K562 (cell line): ENCODE data around the gene NPM3. TPM values are rescaled to one million over a fixed set of nuclear protein-coding genes. Genes with fewer than 3 reads are reported as not detected.

ENCODE experiments used
- ATAC-seq: fragments of 200-7000 bp; cut with Tn5 transposase; 3 replicates; pipeline ENCODE4 v1.9.1; 2020; ENCODE audit warnings: moderate library complexity
- BruUV-seq: library from RNA; stranded (reverse); fragments of 400-500 nt; replicated peaks from 2 replicates; lab custom pipeline; 2021; lab: Mats Ljungman, UMichigan
- CTCF ChIA-PET: fragments of 300-600 bp; formaldehyde crosslinking; extraction: SDS; loops from one replicate; lab custom pipeline; 2021; ENCODE audit warnings: low intra/inter-chr PET ratio; lab: Yijun Ruan, JAX
- POLR2A ChIA-PET: fragments of 300-600, 350-650 bp; sonication (Branson Sonifier 250); formaldehyde crosslinking; extraction: SDS; loops from one replicate; lab custom pipeline; 2021; ENCODE audit warnings: antibody characterized with exemption, inconsistent platforms; lab: Yijun Ruan, JAX
- DNase-seq, 4 experiments: peaks; one replicate each; pipeline versions ENCODE4 v3.0.0 to v3.0.0-alpha.2; 2011 to 2018; ENCODE audit warnings: low spot score in 3 of 4, mixed read lengths in 3 of 4; ENCODE audit errors: extremely low read depth in 1 of 4
- FAIRE-seq: peaks from 2 replicates; lab custom pipeline; 2011; peaks lifted over from hg19 to GRCh38; lab: Jason Lieb, UNC
- H2AFZ ChIP-seq: 2 replicates; pipeline ENCODE4 v1.6.0; 2011; ENCODE audit warnings: low read depth, low read length, control low read depth, inconsistent platforms
- H3K27ac ChIP-seq: fragments of 200-600 bp; 3 replicates; pipeline ENCODE4 v1.8.0; 2011; ENCODE audit warnings: low read depth, mild to moderate bottlenecking, control low read depth, inconsistent platforms, low read length, moderate library complexity, mixed read lengths; ENCODE audit errors: extremely low read depth
- H3K27me3 ChIP-seq, 2 experiments: fragments of 300-600 bp in 1 of 2; 2 replicates in 1 of 2; 3 replicates in 1 of 2; pipeline versions ENCODE4 v1.6.0 to v1.8.0; 2011; ENCODE audit warnings: inconsistent platforms in 2 of 2, low read length in 2 of 2, mild to moderate bottlenecking in 1 of 2, mixed read lengths in 1 of 2, moderate library complexity in 1 of 2; ENCODE audit not compliant: control insufficient read depth in 2 of 2, insufficient read depth in 2 of 2
- H3K36me3 ChIP-seq: fragments of 300-600 bp; 3 replicates; pipeline ENCODE4 v1.8.0; 2011; ENCODE audit warnings: mild to moderate bottlenecking, low read length, inconsistent platforms; ENCODE audit not compliant: control insufficient read depth, insufficient read depth
- H3K4me1 ChIP-seq, 2 experiments: fragments of 200-600 bp in 1 of 2; replicated peaks in 1 of 2; 2 replicates in 1 of 2; 3 replicates in 1 of 2; pipeline versions ENCODE4 v1.5.1 to v1.8.0; 2011; ENCODE audit warnings: inconsistent platforms in 2 of 2, low read length in 2 of 2, mild to moderate bottlenecking in 1 of 2, mixed read lengths in 1 of 2, moderate library complexity in 1 of 2; ENCODE audit not compliant: control insufficient read depth in 2 of 2, insufficient read depth in 2 of 2
- H3K4me2 ChIP-seq: 2 replicates; pipeline ENCODE4 v1.6.1; 2011; ENCODE audit warnings: low read length, control low read depth, inconsistent platforms, mixed read lengths; ENCODE audit not compliant: insufficient read depth
- H3K4me3 ChIP-seq: fragments of 200-600 bp; sonication (generic), shearing (Covaris generic); 2 replicates; pipeline ENCODE4 v1.5.1; 2016; ENCODE audit warnings: control low read depth, inconsistent platforms
- H3K79me2 ChIP-seq: fragments of 200-600 bp; 3 replicates; pipeline ENCODE4 v1.8.0; 2011; ENCODE audit warnings: low read length, inconsistent platforms; ENCODE audit not compliant: control insufficient read depth, insufficient read depth
- H3K9ac ChIP-seq, 2 experiments: 2 replicates each; pipeline versions ENCODE4 v1.6.0 to v1.6.1; 2011; ENCODE audit warnings: low read depth in 2 of 2, low read length in 2 of 2, control low read depth in 1 of 2, inconsistent platforms in 1 of 2, mild to moderate bottlenecking in 1 of 2, mixed read lengths in 1 of 2; ENCODE audit not compliant: insufficient read depth in 1 of 2
- H3K9me1 ChIP-seq: one replicate; pipeline ENCODE4 v1.6.0; 2011; ENCODE audit warnings: inconsistent platforms, mild to moderate bottlenecking, low read length, moderate library complexity; ENCODE audit not compliant: control insufficient read depth, insufficient read depth
- H3K9me3 ChIP-seq: replicated peaks from 2 replicates; pipeline ENCODE4 v1.5.1; 2011; ENCODE audit warnings: low read depth, low read length, inconsistent platforms; ENCODE audit not compliant: control insufficient read depth, insufficient read depth
- H4K20me1 ChIP-seq: replicated peaks from 2 replicates; pipeline ENCODE4 v1.6.1; 2011; ENCODE audit warnings: low read length, inconsistent platforms, mixed read lengths; ENCODE audit not compliant: control insufficient read depth, insufficient read depth
- BCOR ChIP-seq: fragments of 450-650 bp; IDR thresholded peaks from 2 replicates; pipeline ENCODE4 v1.6.1; 2016
- E2F3 ChIP-seq: fragments of 250-450 bp; sonication (Bioruptor Pico); IDR thresholded peaks from 2 replicates; pipeline ENCODE4 v1.4.0; 2020; ENCODE audit warnings: mild to moderate bottlenecking
- EP400 ChIP-seq: fragments of 450-650 bp; IDR thresholded peaks from 2 replicates; pipeline ENCODE4 v1.6.1; 2017; ENCODE audit warnings: antibody characterized with exemption, mild to moderate bottlenecking, moderate library complexity
- FOXM1 ChIP-seq, 2 experiments: fragments of 450-650 bp in 1 of 2; sonication (generic) in 1 of 2; formaldehyde crosslinking in 1 of 2; IDR thresholded peaks; 2 replicates each; pipeline versions ENCODE4 v1.6.1 to v1.9.0; 2017 to 2022; ENCODE audit warnings: low read depth in 2 of 2, mild to moderate bottlenecking in 2 of 2, missing genetic modification reagents in 1 of 2, moderate library complexity in 1 of 2
- HBP1 ChIP-seq: fragments of 450-650 bp; formaldehyde crosslinking; IDR thresholded peaks from 2 replicates; pipeline ENCODE4 v1.4.0; 2022; ENCODE audit warnings: missing genetic modification characterization
- KLF16 ChIP-seq: IDR thresholded peaks from 2 replicates; pipeline ENCODE4 v1.6.1; 2016; ENCODE audit warnings: antibody characterized with exemption
- NFIC ChIP-seq: fragments of 450-650 bp; IDR thresholded peaks from 2 replicates; pipeline ENCODE4 v1.6.1; 2017; ENCODE audit warnings: mild to moderate bottlenecking, inconsistent platforms
- SAP30 ChIP-seq: fragments of 200-600 bp; sonication (generic); IDR thresholded peaks from 2 replicates; pipeline ENCODE4 v1.6.1; 2012; ENCODE audit warnings: borderline replicate concordance, low read depth, mild to moderate bottlenecking, moderate library complexity, low read length, control low read depth, inconsistent platforms; ENCODE audit not compliant: insufficient read depth, poor library complexity, severe bottlenecking
- TBL1XR1 ChIP-seq, 2 experiments: IDR thresholded peaks; 2 replicates each; pipeline ENCODE4 v1.6.1; 2012; ENCODE audit warnings: improper control_type of control experiment in 2 of 2, low read length in 2 of 2, mild to moderate bottlenecking in 1 of 2
- TFAP4 ChIP-seq: sonication (generic); formaldehyde crosslinking; IDR thresholded peaks from 2 replicates; pipeline ENCODE4 v1.8.0; 2022; ENCODE audit warnings: missing genetic modification reagents, mild to moderate bottlenecking, moderate library complexity, borderline replicate concordance
- THAP12 ChIP-seq: fragments of 250-450 bp; sonication (Bioruptor Pico); IDR thresholded peaks from 2 replicates; pipeline ENCODE4 v1.9.0; 2021; ENCODE audit warnings: mild to moderate bottlenecking, inconsistent platforms
- ZFP1 ChIP-seq: fragments of 450-650 bp; formaldehyde crosslinking; IDR thresholded peaks from 2 replicates; pipeline ENCODE4 v1.4.0; 2020; ENCODE audit warnings: mild to moderate bottlenecking, mixed read lengths
- ZNF146 ChIP-seq: IDR thresholded peaks from one replicate; pipeline ENCODE4 v1.6.1; 2018; ENCODE audit warnings: missing compliant biosample characterization; ENCODE audit not compliant: unreplicated experiment
- ZNF239 ChIP-seq: fragments of 250-450 bp; sonication (Bioruptor Pico); IDR thresholded peaks from 2 replicates; pipeline ENCODE4 v1.4.0; 2020; ENCODE audit warnings: mild to moderate bottlenecking
- ZNF583 ChIP-seq: fragments of 250-450 bp; sonication (Bioruptor Pico); IDR thresholded peaks from 2 replicates; pipeline ENCODE4 v1.4.0; 2020
- ZNF584 ChIP-seq: fragments of 200-800 bp; sonication (Bioruptor generic); IDR thresholded peaks from 2 replicates; pipeline ENCODE4 v1.6.1; 2016; ENCODE audit warnings: low read depth, mild to moderate bottlenecking, missing genetic modification characterization, missing compliant biosample characterization
- WGBS: fragments of 100-300 bp; shearing (Covaris generic); methylation state at CpG from one replicate; pipeline ENCODE4 v1.1.6; 2016; ENCODE audit warnings: low coverage, mixed read lengths; ENCODE audit not compliant: insufficient coverage; ENCODE audit errors: missing lambda C conversion rate; 5-methylcytosine and 5-hydroxymethylcytosine counted together
- in situ Hi-C: fragments of 300-500 bp; cut with MboI; formaldehyde crosslinking; loops from 4 replicates; pipeline ENCODE4 v1.15.0; 2018; ENCODE audit warnings: inconsistent platforms, mixed read lengths
- intact Hi-C: fragments of 100-400 bp; cut with micrococcal nuclease; formaldehyde crosslinking; loops from 2 replicates; pipeline ENCODE4 v1.14.2; 2022
- polyA plus RNA-seq, 8 experiments: library from polyadenylated mRNA; depleted of rRNA in 4 of 8; stranded (reverse) in 5 of 8; unstranded in 3 of 8; fragments of >200 nt; fragmentation: Nextera tagmentation in 2 of 8; fragmentation: Illumina TruSeq in 1 of 8; extraction: Ambion mirVana in 2 of 8; extraction: Trizol in 1 of 8; gene quantifications; 2 replicates each; pipeline versions ENCODE4 v1.2.1 to v1.2.3, GENCODE V29; 2011 to 2014; ENCODE audit warnings: inconsistent platforms in 1 of 8, missing spikeins in 1 of 8
- total RNA-seq, 7 experiments: library from RNA; depleted of rRNA in 6 of 7; stranded (reverse); fragments of >200 nt in 6 of 7; fragmentation: Illumina TruSeq in 2 of 7; extraction: Trizol in 2 of 7; gene quantifications; 2 replicates each; pipeline versions ENCODE4 v1.2.1 to v1.2.3, GENCODE V29; 2011 to 2021; ENCODE audit warnings: low replicate concordance in 1 of 7

Gene NPM3
- total and polyA plus RNA-seq, 9 of the 15 experiments (the other 6 are each of a cell fraction or from before 2014, with no cell fraction given) = 15.2 to 239 (median 114) TPM

GRCh38 chr10:101830322-101831168 is 47.3 kb upstream of the NPM3 start:
- H3K4me2 ChIP-seq = peak overlapping the region; percentile 83
- H3K4me1 ChIP-seq = peaks cover 46 to 47% of the 10 kb centered on the region in 2 experiments
- CTCF ChIA-PET = no interaction called here
- H3K79me2 ChIP-seq = peaks cover 16% of the 10 kb centered on the region
- H3K27me3 ChIP-seq = no peaks in the 10 kb centered on the region
- in situ Hi-C loops (loop anchor here (25.0 kb wide), 4 partner anchors 532 to 782 kb away; partner anchors contain the start of genes ACTR1A, CUEDC2 and SUFU), intact Hi-C loops (no loop called here)
- H3K9ac ChIP-seq = peak overlapping the region; percentile 51 to 88; a peak in 3 of 4 replicates
- 6% methylated on average over 27 of the region's 56 CpGs for WGBS
- peaks cover 9% of the 10 kb centered on the region for H3K9me1 ChIP-seq
- peak overlapping the region; percentile 67 for H3K27ac ChIP-seq
- H4K20me1 ChIP-seq = 0 out of 2 replicates have a peak, but pooled peaks cover 8% of the 10 kb centered on the region
- peak overlapping the region; percentile 38 for H3K4me3 ChIP-seq
- DNase-seq (peak; percentile 84 to 92 (median 89)), ATAC-seq (peak; percentile 90), FAIRE-seq (peak; percentile 95)
- no TSS peak for BruUV-seq
- no peaks in the 10 kb centered on the region for H3K9me3 ChIP-seq
- POLR2A ChIA-PET = interaction anchor here (0.5 to 3.7 kb wide), 3 partner anchors 13 to 860 kb away, joined by 3 to 19 read pairs (median 3); partner anchors contain the start of gene OGA
- peak overlapping the region; percentile 80 for H2AFZ ChIP-seq
- peaks cover 30% of the 10 kb centered on the region; the same call in 2 of the 3 replicates for H3K36me3 ChIP-seq
- peak; percentile 70; the same call in 1 of the 2 replicates for TF ChIP-seq EP400
- TF ChIP-seq ZNF583 (CRISPR knock-in tag) = 0 out of 2 replicates have a peak, but pooled peaks have one; percentile 14
- peak; percentile 34; the same call in 1 of the 2 replicates for TF ChIP-seq BCOR
- TF ChIP-seq HBP1 (CRISPR knock-in tag) = peak; percentile 34; the same call in 1 of the 2 replicates
- peak; percentile 83 for TF ChIP-seq SAP30
- TF ChIP-seq FOXM1 (IDR thresholded peaks at IDR 0.05; ENCODE audit: low read depth) = no peak
- TF ChIP-seq FOXM1 (CRISPR knock-in tag; IDR thresholded peaks at IDR 0.05; ENCODE audit: low read depth) = 0 out of 2 replicates have a peak, but pooled peaks have one; percentile 68
- TF ChIP-seq E2F3 (CRISPR knock-in tag) = no peak
- TF ChIP-seq ZNF239 (CRISPR knock-in tag) = no peak
- no peak for TF ChIP-seq KLF16
- no peak for TF ChIP-seq THAP12 (CRISPR knock-in tag)
- TF ChIP-seq ZNF584 (CRISPR knock-in tag) = no peak
- peak; percentile 87 for TF ChIP-seq TFAP4 (CRISPR knock-in tag)
- 0 out of 2 replicates have a peak, but pooled peaks have one; percentile 23 for TF ChIP-seq NFIC
- no peak for TF ChIP-seq ZNF146 (CRISPR knock-in tag)
- TF ChIP-seq TBL1XR1 (IDR thresholded peaks at IDR 0.05; ENCODE audit: low read length in 2 of 2) = no peak
- no peak for TF ChIP-seq ZFP1 (CRISPR knock-in tag)
